ENCODE measurements around the gene CGB7. TPM values are rescaled to one million over a fixed set of nuclear protein-coding genes. Genes with fewer than 3 reads are reported as not detected.

Gene CGB7
- total and polyA plus RNA-seq, 2 donors (not counting 3 experiments of a cell fraction or from before 2014, with no cell fraction given), result 0.41 to 0.42 TPM

DNA sequence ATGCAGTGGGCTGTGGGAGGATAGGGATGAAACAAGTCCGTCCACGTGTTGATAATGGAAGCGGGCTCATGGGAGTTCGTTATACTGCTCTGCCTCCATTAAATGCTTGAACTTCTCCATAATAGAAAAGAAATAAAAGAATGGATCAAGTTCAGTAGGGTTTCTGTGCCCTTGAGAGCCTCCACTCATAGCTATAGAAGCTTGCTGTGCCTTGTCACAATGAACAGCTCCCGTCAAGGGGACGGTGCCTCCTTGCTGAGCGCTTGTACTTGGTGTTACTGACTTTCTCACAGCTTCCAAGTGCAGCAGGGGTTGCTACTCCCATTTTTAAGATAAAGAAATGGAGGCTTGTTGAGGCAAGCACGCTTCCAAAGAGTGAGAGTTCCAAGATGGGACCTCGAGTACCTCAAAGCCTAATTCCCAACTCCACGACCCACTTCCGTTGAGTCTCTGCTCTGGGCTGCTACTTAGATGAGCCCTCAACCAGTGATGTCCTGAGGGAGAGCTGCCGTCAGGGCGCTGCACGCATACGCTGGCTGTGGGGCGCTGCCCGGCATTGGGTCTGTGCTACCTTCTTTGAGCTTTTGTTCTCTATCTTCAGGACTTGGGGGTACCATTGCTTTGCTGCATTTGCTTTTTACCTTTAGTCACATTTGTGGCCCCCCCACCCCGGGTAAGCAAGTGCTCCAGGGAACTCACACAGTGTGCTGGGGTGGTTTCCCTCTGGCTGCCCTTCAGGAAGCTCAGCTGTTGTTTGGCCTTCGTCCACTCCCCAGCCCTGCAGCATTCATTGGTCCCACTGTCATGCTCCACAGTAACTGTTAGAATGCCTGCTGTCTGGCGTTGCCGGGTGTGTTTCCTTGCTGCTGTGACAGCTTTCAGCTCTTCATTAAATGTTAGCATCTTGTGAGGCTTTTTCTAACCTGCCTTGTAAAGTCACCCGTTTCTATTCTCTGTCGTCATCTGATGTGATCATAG, 37.2 kb upstream of the CGB7 start:
- Histone ChIP-seq H2AFZ (ENCODE audit: low read depth, low read length) (no peak overlapping the region), H3K4me1 (ENCODE audit: control insufficient read depth, extremely low read depth, insufficient read depth, low read length) (no peaks in the 10 kb centered on the region), H4K20me1 (replicated peaks; ENCODE audit: control insufficient read depth, extremely low read depth, insufficient read depth, low read length) (peaks cover 3% of the 10 kb centered on the region), H3K9ac (replicated peaks; ENCODE audit: extremely low read depth, insufficient read depth, low read length) (no peak overlapping the region), H3K36me3 (ENCODE audit: control insufficient read depth in 2 of 2, extremely low read depth in 1 of 2, insufficient read depth in 2 of 2, low read length in 2 of 2) (peaks cover 35 to 50% of the 10 kb centered on the region in 2 experiments), H3K4me2 (ENCODE audit: insufficient read depth, low read length) (no peak overlapping the region), H3K27me3 (ENCODE audit: control insufficient read depth in 2 of 2, insufficient read depth in 2 of 2, low read length in 2 of 2) (no peaks in the 10 kb centered on the region), H3K9me3 (replicated peaks; ENCODE audit: control insufficient read depth, insufficient read depth, low read length) (no peaks in the 10 kb centered on the region), H3K27ac (ENCODE audit: insufficient read depth, low read depth, low read length) (no peak overlapping the region), H3K79me2 (ENCODE audit: control insufficient read depth, insufficient read depth, low read length) (peaks cover 48% of the 10 kb centered on the region), H3K4me3 (replicated peaks in 1 of 3; ENCODE audit: insufficient read depth in 1 of 3, low read depth in 1 of 3, low read length in 3 of 3) (no peak overlapping the region), H3K9me1 (replicated peaks; ENCODE audit: control insufficient read depth, extremely low read depth, insufficient read depth, low read length) (no peaks in the 10 kb centered on the region)
- dilution Hi-C loops (cut with MboI; ENCODE audit: extremely low pct_ligation_motif_present, low sequenced_read_pairs) (no loop called here), intact Hi-C loops (cut with micrococcal nuclease) (no loop called here)
- FAIRE-seq (no peak), DNase-seq (ENCODE audit: low read depth, low spot score) (no peak)
- ChIA-PET POLR2A (interaction anchor here (0.6 kb wide), 1 partner anchor 51 kb away, joined by 4 read pairs; no protein-coding TSS in a partner anchor), CTCF (interaction anchor here (0.6 to 6.9 kb wide), 7 partner anchors 11 to 114 kb away, joined by 3 to 164 read pairs (median 3); partner anchors contain the start of genes GYS1 and RUVBL2)
- no TSS peak for BruUV-seq (replicated peaks)
- TF ChIP-seq POLR2A (IDR thresholded peaks at IDR 0.05; ENCODE audit: low read depth, low read length) (no peak), JUN (IDR thresholded peaks at IDR 0.05; ENCODE audit: borderline replicate concordance, insufficient read depth, insufficient read length, low read depth) (no peak), CTCF (IDR thresholded peaks at IDR 0.05; ENCODE audit: extremely low read depth in 1 of 2, insufficient read depth in 1 of 2, low read depth in 1 of 2, low read length in 2 of 2) (no peak), EZH2 (IDR thresholded peaks at IDR 0.05; ENCODE audit: borderline replicate concordance, low read depth, low read length, severe bottlenecking) (no peak), FOS (IDR thresholded peaks at IDR 0.05; ENCODE audit: borderline replicate concordance, insufficient read depth, low read length) (no peak), MYC (IDR thresholded peaks at IDR 0.05; ENCODE audit: low read depth, low read length) (no peak), GATA2 (IDR thresholded peaks at IDR 0.05; ENCODE audit: insufficient read depth, insufficient read length, low read depth, low read length) (no peak), POLR2AphosphoS5 (IDR thresholded peaks at IDR 0.05; ENCODE audit: insufficient read depth, low read depth, low read length) (no peak)
- TF ChIP-seq, protein P1, sequence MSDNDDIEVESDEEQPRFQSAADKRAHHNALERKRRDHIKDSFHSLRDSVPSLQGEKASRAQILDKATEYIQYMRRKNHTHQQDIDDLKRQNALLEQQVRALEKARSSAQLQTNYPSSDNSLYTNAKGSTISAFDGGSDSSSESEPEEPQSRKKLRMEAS (IDR thresholded peaks at IDR 0.05; ENCODE audit: insufficient read depth, insufficient read length), result no peak

Data from endothelial cell of umbilical vein (primary cell).